HG02763 (cell line): Measurements from ENCODE around the gene MGARP.
"Not testable (repeated sequence)": the region's sequence is repeated elsewhere in the genome, so short reads cannot be mapped to it uniquely, and the experiment has no call there.

ENCODE experiments used
- ATAC-seq: cut with Tn5 transposase; IDR thresholded peaks from one replicate; pipeline ENCODE4 v1.9.1; 2021; ENCODE audit warnings: mild to moderate bottlenecking, moderate library complexity; ENCODE audit not compliant: unreplicated experiment

The MGARP gene

GRCh38 chr4:139279760-139280620 lies at the start of gene MGARP:
Gene MGARP, minus strand, starts transcription at chr4:139280225. Its CDS starts 67 bp downstream, at chr4:139280158.
- no peak for ATAC-seq

- no peak for ATAC-seq
These were observed 49.7 kb upstream of the MGARP start for GRCh38 chr4:139329665-139330200.

- ATAC-seq = no peak
These were observed 44.6 kb upstream of the MGARP start for GRCh38 chr4:139324620-139325019.

- not testable (repeated sequence) for ATAC-seq
These were observed 42.5 kb upstream of the MGARP start for GRCh38 chr4:139322541-139322940.

GRCh38 chr4:139322070-139322469 lies 42.0 kb upstream of the MGARP start:
- not testable (repeated sequence) for ATAC-seq

GRCh38 chr4:139319571-139319970 lies 39.5 kb upstream of the MGARP start:
- ATAC-seq = no peak

GRCh38 chr4:139317635-139318034 lies 37.6 kb upstream of the MGARP start:
- ATAC-seq = no peak

- no peak for ATAC-seq
These were observed 36.7 kb upstream of the MGARP start for GRCh38 chr4:139316733-139317132.

- peak; percentile 58 for ATAC-seq
These were observed 35.2 kb upstream of the MGARP start for GRCh38 chr4:139315221-139315675.

- ATAC-seq = no peak
These were observed 34.2 kb upstream of the MGARP start for GRCh38 chr4:139314047-139314800.

GRCh38 chr4:139313414-139313813 lies 33.4 kb upstream of the MGARP start:
- not testable (repeated sequence) for ATAC-seq

- ATAC-seq = no peak
These were observed 32.7 kb upstream of the MGARP start for GRCh38 chr4:139312552-139313332.

- no peak for ATAC-seq
These were observed 31.9 kb upstream of the MGARP start for GRCh38 chr4:139311909-139312308.

- no peak for ATAC-seq
These were observed 24.9 kb upstream of the MGARP start for GRCh38 chr4:139304920-139305319.

GRCh38 chr4:139301821-139302611 lies 22.0 kb upstream of the MGARP start, which contains the start of gene NDUFC1:
Gene NDUFC1, minus strand, starts transcription at chr4:139302477. Its CDS starts 6,679 bp downstream, at chr4:139295798.
- peak; percentile 34 for ATAC-seq

GRCh38 chr4:139301113-139301820 lies 21.2 kb upstream of the MGARP start, which contains the start of gene NAA15:
Gene NAA15, plus strand, starts transcription at chr4:139301505. Its CDS starts 273 bp downstream, at chr4:139301778.
- ATAC-seq = peak; percentile 88

- ATAC-seq = peak; percentile 5
These were observed 20.5 kb upstream of the MGARP start for GRCh38 chr4:139300431-139301112.

- no peak for ATAC-seq
These were observed 19.5 kb upstream of the MGARP start for GRCh38 chr4:139299536-139299935.
